HEK293T (cell line): Measurements from ENCODE around the gene DNAJC7.

ENCODE experiments used
- FOXM1 ChIP-seq: fragments of 450-650 bp; IDR thresholded peaks from 2 replicates; pipeline ENCODE4 v1.6.1; 2017; ENCODE audit warnings: mild to moderate bottlenecking, borderline replicate concordance
- L3MBTL2 ChIP-seq: fragments of 450-650 bp; conservative IDR thresholded peaks from 2 replicates; pipeline ENCODE4 v1.6.1; 2016; ENCODE audit warnings: mild to moderate bottlenecking
- LEF1 ChIP-seq: fragments of 450-650 bp; IDR thresholded peaks from 2 replicates; pipeline ENCODE4 v1.6.1; 2017; ENCODE audit warnings: mild to moderate bottlenecking, borderline replicate concordance
- NFRKB ChIP-seq: fragments of 450-650 bp; IDR thresholded peaks from 2 replicates; pipeline ENCODE4 v1.6.1; 2016; ENCODE audit warnings: mild to moderate bottlenecking, moderate library complexity
- TARDBP ChIP-seq: fragments of 450-650 bp; IDR thresholded peaks from 2 replicates; pipeline ENCODE4 v1.6.1; 2016

DNA sequence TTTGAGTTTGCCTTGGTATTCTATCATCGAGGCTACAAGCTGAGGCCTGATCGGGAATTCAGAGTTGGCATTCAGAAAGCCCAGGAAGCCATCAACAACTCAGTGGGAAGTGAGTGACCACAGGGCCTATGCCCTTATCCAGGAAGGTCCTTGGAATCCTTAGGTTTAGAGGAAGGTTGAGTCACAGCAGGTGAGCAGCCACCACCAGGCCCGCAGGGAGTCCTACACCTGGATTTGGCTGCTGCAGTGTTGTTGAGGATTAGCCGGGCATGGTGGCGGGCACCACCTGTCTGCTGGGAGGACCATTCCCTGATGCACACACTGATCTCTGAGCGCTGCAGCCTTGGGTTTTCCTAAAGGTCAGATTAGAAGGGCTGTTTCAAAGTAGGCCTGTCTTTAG is 81.6 kb downstream of the DNAJC7 start:
- TF ChIP-seq FOXM1 (no peak), L3MBTL2 (no peak), LEF1 (no peak), TARDBP (no peak), NFRKB (no peak)
